K562 (cell line): ENCODE measurements around the gene USP49. TPM values are rescaled to one million over a fixed set of nuclear protein-coding genes. Genes with fewer than 3 reads are reported as not detected.
A peak's percentile ranks its signal among the peaks of the same experiment; 100 is the strongest.

Experiments used
- ARID4B ChIP-seq: sonication (generic); formaldehyde crosslinking; IDR thresholded peaks from 2 replicates; pipeline ENCODE4 v1.8.0; 2022; ENCODE audit warnings: mild to moderate bottlenecking, missing genetic modification reagents
- C11orf30 ChIP-seq: fragments of 450-650 bp; IDR thresholded peaks from 2 replicates; pipeline ENCODE4 v1.6.1; 2016; ENCODE audit warnings: low read depth, mild to moderate bottlenecking
- CLOCK ChIP-seq: fragments of 250-450 bp; sonication (Bioruptor Pico); IDR thresholded peaks from 2 replicates; pipeline ENCODE4 v1.4.0; 2020; ENCODE audit warnings: mild to moderate bottlenecking, moderate library complexity, borderline replicate concordance
- CREM ChIP-seq: IDR thresholded peaks from 2 replicates; pipeline ENCODE4 v1.6.1; 2014; ENCODE audit warnings: antibody characterized with exemption, low read depth
- GATAD2A ChIP-seq: fragments of 450-650 bp; IDR thresholded peaks from 2 replicates; pipeline ENCODE4 v1.6.1; 2017
- ILF3 ChIP-seq: fragments of 450-650 bp; IDR thresholded peaks from 2 replicates; pipeline ENCODE4 v1.6.1; 2018; ENCODE audit warnings: antibody characterized with exemption, mild to moderate bottlenecking, moderate library complexity, borderline replicate concordance
- MAFG ChIP-seq: fragments of 450-650 bp; conservative IDR thresholded peaks from 2 replicates; pipeline ENCODE4 v1.6.1; 2016; ENCODE audit warnings: missing genetic modification characterization, missing compliant biosample characterization
- MCM5 ChIP-seq: fragments of 450-650 bp; IDR thresholded peaks from 2 replicates; pipeline ENCODE4 v1.6.1; 2016; ENCODE audit warnings: low read depth
- MTA2 ChIP-seq: fragments of 450-650 bp; IDR thresholded peaks from 2 replicates; pipeline ENCODE4 v1.6.1; 2016; ENCODE audit warnings: low read depth
- NR2F6 ChIP-seq: fragments of 450-650 bp; formaldehyde crosslinking; IDR thresholded peaks from 2 replicates; pipeline ENCODE4 v1.4.0; 2020; ENCODE audit warnings: mild to moderate bottlenecking
- SMARCA4 ChIP-seq: fragments of 450-650 bp; IDR thresholded peaks from 2 replicates; pipeline ENCODE4 v1.6.1; 2016
- ZBTB7A ChIP-seq: IDR thresholded peaks from 2 replicates; pipeline ENCODE4 v1.6.1; 2011; ENCODE audit warnings: low read depth, mild to moderate bottlenecking, low read length, moderate library complexity, borderline replicate concordance; ENCODE audit not compliant: control insufficient read depth
- ZMIZ1 ChIP-seq, 2 experiments: fragments of 150-350 bp in 1 of 2; IDR thresholded peaks; 2 replicates each; pipeline ENCODE4 v1.6.1; 2012 to 2016; ENCODE audit warnings: low read depth in 2 of 2, low read length in 2 of 2, mild to moderate bottlenecking in 1 of 2, moderate library complexity in 1 of 2
- ZNF175 ChIP-seq: fragments of 200-800 bp; sonication (Bioruptor generic); IDR thresholded peaks from 2 replicates; pipeline ENCODE4 v1.6.1; 2016; ENCODE audit warnings: low read depth, mild to moderate bottlenecking, missing genetic modification characterization, missing compliant biosample characterization
- ZNF384 ChIP-seq: IDR thresholded peaks from 2 replicates; pipeline ENCODE4 v1.6.1; 2012; ENCODE audit warnings: low read depth, low read length, improper control_type of control experiment
- ZNF586 ChIP-seq: fragments of 450-650 bp; formaldehyde crosslinking; conservative IDR thresholded peaks from 2 replicates; pipeline ENCODE4 v1.4.0; 2020; ENCODE audit warnings: mild to moderate bottlenecking, moderate library complexity
- ZNF79 ChIP-seq: fragments of 250-450 bp; sonication (Bioruptor Pico); IDR thresholded peaks from 2 replicates; pipeline ENCODE4 v1.4.0; 2020; ENCODE audit warnings: low read depth, mild to moderate bottlenecking, moderate library complexity
- polyA plus RNA-seq, 8 experiments: library from polyadenylated mRNA; depleted of rRNA in 4 of 8; stranded (reverse) in 5 of 8; unstranded in 3 of 8; fragments of >200 nt; fragmentation: Nextera tagmentation in 2 of 8; fragmentation: Illumina TruSeq in 1 of 8; extraction: Ambion mirVana in 2 of 8; extraction: Trizol in 1 of 8; gene quantifications; 2 replicates each; pipeline versions ENCODE4 v1.2.1 to v1.2.3, GENCODE V29; 2011 to 2014; ENCODE audit warnings: inconsistent platforms in 1 of 8, missing spikeins in 1 of 8
- total RNA-seq, 7 experiments: library from RNA; depleted of rRNA in 6 of 7; stranded (reverse); fragments of >200 nt in 6 of 7; fragmentation: Illumina TruSeq in 2 of 7; extraction: Trizol in 2 of 7; gene quantifications; 2 replicates each; pipeline versions ENCODE4 v1.2.1 to v1.2.3, GENCODE V29; 2011 to 2021; ENCODE audit warnings: low replicate concordance in 1 of 7

The USP49 gene
- total and polyA plus RNA-seq, 9 of the 15 experiments (the other 6 are each of a cell fraction or from before 2014, with no cell fraction given): 1.0 to 9.9 (median 6.5) TPM

GRCh38 chr6:41787219-41787917 lies 107.8 kb downstream of the USP49 start, which contains the start of gene TOMM6 (continued):
- no peak for TF ChIP-seq MAFG (tag)
- TF ChIP-seq ZMIZ1 (IDR thresholded peaks at IDR 0.05; ENCODE audit: low read depth in 2 of 2, low read length in 2 of 2): 0 out of 4 replicates have a peak, but pooled peaks have one; percentile 38 to 50
- TF ChIP-seq ILF3: no peak
- TF ChIP-seq CLOCK (CRISPR knock-in tag): no peak
- no peak for TF ChIP-seq MTA2
- peak; percentile 39; the same call in 1 of the 2 replicates for TF ChIP-seq ZNF384
- no peak for TF ChIP-seq NR2F6 (CRISPR knock-in tag)
- no peak for TF ChIP-seq ZNF586 (CRISPR knock-in tag)
- TF ChIP-seq ZNF79 (CRISPR knock-in tag): no peak
- no peak for TF ChIP-seq ZNF175 (CRISPR knock-in tag)
- peak; percentile 54; the same call in 1 of the 2 replicates for TF ChIP-seq SMARCA4
- no peak for TF ChIP-seq MCM5
- TF ChIP-seq ZBTB7A: peak; percentile 67; the same call in 1 of the 2 replicates
- peak; percentile 100 for TF ChIP-seq CREM
- no peak for TF ChIP-seq GATAD2A
- TF ChIP-seq C11orf30: peak; percentile 99
- peak; percentile 98 for TF ChIP-seq ARID4B
